Prostate gland (tissue), 2 donors: ENCODE data around the gene FRG2B.
"Not testable (repeated sequence)": the region's sequence is repeated elsewhere in the genome, so short reads cannot be mapped to it uniquely, and the experiment has no call there.

Experiments
- CTCF ChIP-seq, 4 experiments: fragments of 200-600 bp in 2 of 4; fragments of 450-650 bp in 2 of 4; sonication (generic) in 2 of 4; IDR thresholded peaks; 1 replicate in 3 of 4; 2 replicates in 1 of 4; pipeline ENCODE4 v1.5.1; 2016 to 2019; ENCODE audit warnings: antibody characterized with exemption in 4 of 4, mild to moderate bottlenecking in 2 of 4, moderate library complexity in 2 of 4
- POLR2A ChIP-seq: fragments of 450-650 bp; IDR thresholded peaks from one replicate; pipeline ENCODE4 v1.6.1; 2016; ENCODE audit warnings: antibody characterized with exemption, mild to moderate bottlenecking

GRCh38 chr10:133667446-133667845, 40.9 kb upstream of the FRG2B start:
- not testable (repeated sequence) for TF ChIP-seq CTCF (IDR thresholded peaks at IDR 0.05); POLR2A
